ENCODE results near the gene CBY1.

CBY1 gene

GRCh38 chr22:38721551-38721950 is 65.1 kb downstream of the CBY1 start:
- no peak for DNase-seq (ENCODE audit: low read depth in 1 of 2, low spot score in 1 of 2)
